WTC11 (cell line): ENCODE results near the gene SNAP25. TPM values are rescaled to one million over a fixed set of nuclear protein-coding genes. Genes with fewer than 3 reads are reported as not detected.
A peak's percentile ranks its signal among the peaks of the same experiment; 100 is the strongest.

Experiments
- ATAC-seq: fragments of 200-7000 bp; cut with Tn5 transposase; 2 replicates; pipeline ENCODE4 v1.10.0; 2021; ENCODE audit warnings: mild to moderate bottlenecking, moderate library complexity
- CTCF ChIA-PET: fragments of 300-600 bp; sonication (Branson Sonifier 250); formaldehyde crosslinking; loops from one replicate; lab custom pipeline; 2021; ENCODE audit warnings: antibody characterized with exemption; lab: Charles Lee
- POLR2A ChIA-PET: fragments of 350-600 bp; sonication (Branson Sonifier 250); formaldehyde crosslinking; loops from one replicate; lab custom pipeline; 2021; ENCODE audit warnings: antibody characterized with exemption; lab: Charles Lee
- DNase-seq: peaks from one replicate; pipeline ENCODE4 v3.0.0; 2021; ENCODE audit warnings: low spot score
- H3K27ac Mint-ChIP-seq: 2 replicates; pipeline ENCODE4 v1.8.0; 2021; ENCODE audit warnings: mixed read lengths
- H3K27me3 Mint-ChIP-seq: 2 replicates; pipeline ENCODE4 v1.8.0; 2021; ENCODE audit warnings: low read depth, mild to moderate bottlenecking, moderate library complexity, mixed read lengths
- H3K36me3 Mint-ChIP-seq: 2 replicates; pipeline ENCODE4 v1.8.0; 2021; ENCODE audit warnings: mixed read lengths
- H3K4me1 Mint-ChIP-seq: 2 replicates; pipeline ENCODE4 v1.8.0; 2022; ENCODE audit warnings: mixed read lengths
- H3K4me3 Mint-ChIP-seq: 2 replicates; pipeline ENCODE4 v1.8.0; 2021; ENCODE audit warnings: mild to moderate bottlenecking, moderate library complexity, mixed read lengths
- H3K9me3 Mint-ChIP-seq: 2 replicates; pipeline ENCODE4 v1.8.0; 2021; ENCODE audit warnings: mixed read lengths
- ARID4B ChIP-seq: sonication (generic); formaldehyde crosslinking; IDR thresholded peaks from 2 replicates; pipeline ENCODE4 v1.8.0; 2023; ENCODE audit warnings: missing genetic modification reagents, mild to moderate bottlenecking, borderline replicate concordance
- ATF3 ChIP-seq: sonication (generic); formaldehyde crosslinking; conservative IDR thresholded peaks from 2 replicates; pipeline ENCODE4 v1.8.1; 2022; ENCODE audit warnings: mild to moderate bottlenecking, missing genetic modification reagents
- CTCF ChIP-seq: fragments of 200-600 bp; IDR thresholded peaks from 2 replicates; pipeline ENCODE4 v1.8.0; 2022; ENCODE audit warnings: antibody characterized with exemption
- E2F4 ChIP-seq: sonication (generic); formaldehyde crosslinking; IDR thresholded peaks from 2 replicates; pipeline ENCODE4 v1.8.1; 2022; ENCODE audit warnings: low read depth, mild to moderate bottlenecking, moderate library complexity, missing genetic modification reagents, borderline replicate concordance
- EMX1 ChIP-seq: fragments of 250-450 bp; sonication (Bioruptor Pico); IDR thresholded peaks from 2 replicates; pipeline ENCODE4 v1.8.0; 2021; ENCODE audit warnings: mild to moderate bottlenecking
- ETV6 ChIP-seq: sonication (generic); formaldehyde crosslinking; IDR thresholded peaks from 2 replicates; pipeline ENCODE4 v1.8.1; 2022; ENCODE audit warnings: mild to moderate bottlenecking, missing genetic modification reagents
- IRF1 ChIP-seq: sonication (generic); formaldehyde crosslinking; IDR thresholded peaks from 2 replicates; pipeline ENCODE4 v1.8.0; 2023; ENCODE audit warnings: missing genetic modification reagents
- MYBL2 ChIP-seq: sonication (generic); formaldehyde crosslinking; IDR thresholded peaks from 2 replicates; pipeline ENCODE4 v1.8.1; 2023; ENCODE audit warnings: mild to moderate bottlenecking, moderate library complexity, missing genetic modification reagents
- NR2C2 ChIP-seq: sonication (generic); formaldehyde crosslinking; IDR thresholded peaks from 2 replicates; pipeline ENCODE4 v1.8.0; 2022; ENCODE audit warnings: mild to moderate bottlenecking, missing genetic modification reagents
- RORB ChIP-seq: fragments of 250-450 bp; sonication (Bioruptor Pico); IDR thresholded peaks from 2 replicates; pipeline ENCODE4 v1.9.0; 2021; ENCODE audit warnings: mild to moderate bottlenecking
- STAT6 ChIP-seq: sonication (generic); formaldehyde crosslinking; conservative IDR thresholded peaks from 2 replicates; pipeline ENCODE4 v1.8.1; 2023; ENCODE audit warnings: mild to moderate bottlenecking, low read depth, missing genetic modification reagents, moderate library complexity
- TCF7 ChIP-seq: sonication (generic); formaldehyde crosslinking; IDR thresholded peaks from 2 replicates; pipeline ENCODE4 v1.8.0; 2022; ENCODE audit warnings: mild to moderate bottlenecking, low read depth, missing genetic modification reagents, moderate library complexity
- ZNF263 ChIP-seq: sonication (generic); formaldehyde crosslinking; IDR thresholded peaks from 2 replicates; pipeline ENCODE4 v1.8.1; 2022; ENCODE audit warnings: low read depth, mild to moderate bottlenecking, moderate library complexity, missing genetic modification reagents
- ZNF671 ChIP-seq: fragments of 250-450 bp; sonication (Bioruptor Pico); IDR thresholded peaks from 2 replicates; pipeline ENCODE4 v1.8.0; 2021; ENCODE audit warnings: mild to moderate bottlenecking
- ZSCAN18 ChIP-seq: fragments of 250-450 bp; sonication (Bioruptor Pico); IDR thresholded peaks from 2 replicates; pipeline ENCODE4 v2.1.2; 2022; ENCODE audit warnings: mild to moderate bottlenecking, moderate library complexity
- total RNA-seq: library from RNA; stranded (reverse); gene quantifications from 3 replicates; pipeline ENCODE4 v1.2.3, GENCODE V29; 2021

The SNAP25 gene
- total RNA-seq, 1 experiment from 2014 or later, result 0.72 TPM

DNA sequence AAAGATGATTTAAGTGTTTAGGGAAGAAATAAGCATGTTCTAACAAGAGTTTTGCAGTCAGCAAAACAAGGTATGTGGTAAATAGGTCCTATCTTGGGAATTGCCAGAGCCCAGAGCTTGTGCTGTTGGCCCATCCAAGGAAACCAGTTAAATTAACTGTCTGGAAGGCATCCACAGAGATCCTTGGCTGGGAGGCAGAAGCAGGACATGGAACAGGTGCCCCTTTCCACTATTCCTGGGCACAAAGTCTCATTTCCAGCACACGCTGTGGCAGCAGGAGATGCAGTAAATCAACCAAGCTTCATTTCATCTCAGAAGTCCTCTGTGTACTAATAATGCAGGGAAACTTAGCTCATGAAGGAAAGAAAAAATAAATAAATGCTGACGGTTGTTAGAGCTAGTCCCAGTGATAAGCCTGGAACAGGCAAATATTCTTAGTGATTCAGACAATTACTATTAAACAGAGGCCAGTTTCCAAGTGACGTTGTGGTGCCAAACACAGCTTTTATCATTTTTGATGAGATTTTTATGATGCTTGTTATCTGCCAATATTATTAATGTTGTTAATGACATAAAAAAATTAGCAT, 39.8 kb upstream of the SNAP25 start (continued):
- TF ChIP-seq ARID4B (CRISPR knock-in tag) (no peak), STAT6 (CRISPR knock-in tag) (no peak), ETV6 (CRISPR knock-in tag) (no peak), ZSCAN18 (CRISPR knock-in tag) (no peak), EMX1 (CRISPR knock-in tag) (no peak), NR2C2 (CRISPR knock-in tag) (no peak)

DNA sequence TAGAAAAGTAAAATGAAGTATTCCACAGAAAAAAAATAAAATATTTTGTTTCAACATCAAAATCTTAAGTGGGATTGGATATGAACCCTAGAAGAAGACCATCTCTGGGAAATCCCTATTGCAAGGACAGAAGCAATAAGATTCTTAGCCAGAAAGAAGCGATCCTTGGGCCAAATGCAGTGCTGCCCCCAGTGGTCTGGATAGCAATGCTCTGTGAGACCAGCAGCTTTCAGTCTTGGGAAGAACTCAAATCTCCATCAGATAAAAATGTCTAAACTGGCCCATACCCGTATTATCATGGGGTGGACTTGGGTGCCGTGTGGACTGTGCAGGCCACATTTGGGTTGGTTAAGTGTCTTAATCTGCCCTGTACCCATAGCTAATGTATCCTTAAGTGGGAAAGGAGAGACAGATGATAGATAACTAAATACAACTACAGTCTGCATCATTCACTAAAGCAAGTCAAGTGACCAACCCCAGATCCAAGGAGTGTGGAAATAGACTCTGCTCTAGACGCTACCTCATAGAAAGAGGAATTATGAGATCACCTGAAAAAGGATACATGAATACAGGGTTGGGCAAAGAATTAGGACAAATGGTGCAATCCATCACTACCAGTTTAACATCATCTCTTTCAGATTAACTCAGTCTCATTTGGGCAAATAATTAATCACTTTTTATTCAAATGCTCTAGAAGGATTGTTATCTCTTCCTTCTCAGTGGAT, 38.9 kb upstream of the SNAP25 start:
- H3K9me3 Mint-ChIP-seq, result no peaks in the 10 kb centered on the region
- no peak overlapping the region for H3K4me3 Mint-ChIP-seq
- peak; percentile 47 for DNase-seq
- TF ChIP-seq MYBL2 (CRISPR knock-in tag), result no peak
- TF ChIP-seq CTCF, result 0 out of 2 replicates have a peak, but pooled peaks have one; percentile 15
- TF ChIP-seq, all 79 proteins: peak for 1
- Mint-ChIP-seq H3K4me1 (no peaks in the 10 kb centered on the region), H3K36me3 (no peaks in the 10 kb centered on the region), H3K27ac (no peak overlapping the region), H3K27me3 (no peaks in the 10 kb centered on the region)
- ChIA-PET CTCF (interaction anchor here (0.5 to 1.6 kb wide), 13 partner anchors 10 to 278 kb away, joined by 3 to 6 read pairs (median 3); no protein-coding TSS in a partner anchor), POLR2A (interaction anchor here (0.5 kb wide), 1 partner anchor 113 kb away, joined by 4 read pairs; no protein-coding TSS in a partner anchor)
- peak; percentile 81 for ATAC-seq

GRCh38 chr20:10180651-10181235, 37.9 kb upstream of the SNAP25 start:
- Mint-ChIP-seq H3K27ac (no peak overlapping the region), H3K36me3 (no peaks in the 10 kb centered on the region), H3K4me3 (no peak overlapping the region), H3K4me1 (no peaks in the 10 kb centered on the region), H3K9me3 (no peaks in the 10 kb centered on the region), H3K27me3 (no peaks in the 10 kb centered on the region)
- ATAC-seq, result no peak
- CTCF ChIA-PET, result no interaction called here
- POLR2A ChIA-PET, result no interaction called here
- no peak for DNase-seq
- TF ChIP-seq ATF3 (CRISPR knock-in tag), result no peak
- TF ChIP-seq RORB, result no peak
- no peak for TF ChIP-seq ZNF263 (CRISPR knock-in tag)
- TF ChIP-seq IRF1 (CRISPR knock-in tag), result no peak
- no peak for TF ChIP-seq E2F4 (CRISPR knock-in tag)
- no peak for TF ChIP-seq ZNF671 (CRISPR knock-in tag)
- TF ChIP-seq TCF7, result no peak
